GM11168 (cell line): ENCODE results near the gene UNC13B.

Experiments
- in situ Hi-C: fragments of 300-500 bp; cut with MboI; formaldehyde crosslinking; loops from one replicate; pipeline ENCODE4 v1.12.0; 2022; ENCODE audit warnings: low sequenced_read_pairs; ENCODE audit not compliant: unreplicated experiment

UNC13B gene

GRCh38 chr9:35357116-35357515 lies 195.3 kb downstream of the UNC13B start:
- in situ Hi-C loops, result no loop called here

- in situ Hi-C loops, result no loop called here
Measured at GRCh38 chr9:35357826-35358225, 196.0 kb downstream of the UNC13B start.

GRCh38 chr9:35364817-35365585 lies 203.2 kb downstream of the UNC13B start:
- in situ Hi-C loops, result no loop called here

GRCh38 chr9:35366627-35367026 lies 204.8 kb downstream of the UNC13B start:
- in situ Hi-C loops, result no loop called here

GRCh38 chr9:35367451-35367850 lies 205.6 kb downstream of the UNC13B start:
- in situ Hi-C loops, result no loop called here

- in situ Hi-C loops, result no loop called here
Measured at GRCh38 chr9:35370241-35370640, 208.4 kb downstream of the UNC13B start.

GRCh38 chr9:35374436-35374835 lies 212.6 kb downstream of the UNC13B start:
- in situ Hi-C loops, result no loop called here

- in situ Hi-C loops, result no loop called here
Measured at GRCh38 chr9:35374910-35375309, 213.1 kb downstream of the UNC13B start.

- in situ Hi-C loops, result no loop called here
Measured at GRCh38 chr9:35380039-35380438, 218.2 kb downstream of the UNC13B start.

GRCh38 chr9:35380619-35381018 lies 218.8 kb downstream of the UNC13B start:
- in situ Hi-C loops, result no loop called here

GRCh38 chr9:35385042-35385441 lies 223.2 kb downstream of the UNC13B start:
- in situ Hi-C loops, result no loop called here

GRCh38 chr9:35395076-35395705 lies 233.4 kb downstream of the UNC13B start:
- in situ Hi-C loops, result no loop called here

- in situ Hi-C loops, result no loop called here
Measured at GRCh38 chr9:35395706-35396101, 233.9 kb downstream of the UNC13B start.

GRCh38 chr9:35396560-35397215 lies 234.9 kb downstream of the UNC13B start:
- in situ Hi-C loops, result no loop called here

GRCh38 chr9:35397216-35397698 lies 235.4 kb downstream of the UNC13B start:
- in situ Hi-C loops, result no loop called here

- in situ Hi-C loops, result no loop called here
Measured at GRCh38 chr9:35397923-35398322, 236.1 kb downstream of the UNC13B start.

- in situ Hi-C loops, result no loop called here
Measured at GRCh38 chr9:35398651-35399335, 237.0 kb downstream of the UNC13B start.

- in situ Hi-C loops, result no loop called here
Measured at GRCh38 chr9:35404865-35405264, 243.1 kb downstream of the UNC13B start.

- in situ Hi-C loops, result no loop called here
Measured at GRCh38 chr9:35406183-35406959, 244.6 kb downstream of the UNC13B start.

GRCh38 chr9:35407846-35408245 lies 246.0 kb downstream of the UNC13B start:
- in situ Hi-C loops, result no loop called here
